ENCODE data around the gene CYP26B1.

GRCh38 chr2:72095364-72095763, 52.3 kb downstream of the CYP26B1 start:
- TF ChIP-seq CHD7 (IDR thresholded peaks at IDR 0.05; ENCODE audit: insufficient replicate concordance, low read length) (no peak), SP2 (IDR thresholded peaks at IDR 0.05; ENCODE audit: low read length) (no peak), SP1 (IDR thresholded peaks at IDR 0.05; ENCODE audit: low read depth, low read length) (no peak), RBBP5 (IDR thresholded peaks at IDR 0.05; ENCODE audit: borderline replicate concordance, low read depth, low read length) (no peak), TAF1 (IDR thresholded peaks at IDR 0.05; ENCODE audit: low read depth, low read length) (no peak)

All from H1 (cell line).